Cerebellar cortex (tissue), 1 donor: ENCODE measurements around the gene DYNC1I1.

ENCODE experiments used
- DNase-seq: peaks from one replicate; pipeline ENCODE4 v3.0.0-alpha.2; 2015; ENCODE audit warnings: low spot score

DYNC1I1 gene

DNA sequence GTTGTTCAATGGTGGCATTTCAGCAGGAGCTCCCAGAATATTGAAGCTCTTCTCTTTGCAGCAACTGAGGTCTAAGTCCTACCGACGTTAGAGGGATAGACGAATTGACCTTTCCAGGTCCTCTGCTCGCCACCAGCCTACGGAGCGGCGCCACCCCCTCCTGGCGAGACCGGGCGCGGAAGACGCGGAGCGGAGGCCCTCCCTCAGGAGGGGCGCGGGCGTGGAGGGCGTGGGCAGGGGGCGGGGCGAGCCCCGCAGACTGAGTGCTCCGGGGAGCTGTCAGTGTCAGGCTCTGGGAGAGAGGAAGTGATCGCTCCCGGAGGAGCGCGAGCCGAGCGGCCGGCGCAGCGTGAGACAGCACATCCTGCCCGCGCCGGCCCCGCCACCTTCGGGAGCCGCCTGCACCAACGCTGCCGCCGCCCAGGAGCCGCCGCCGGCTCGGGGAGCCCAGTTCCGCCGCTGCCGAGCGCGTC, at the start of gene DYNC1I1:
TSS of gene DYNC1I1 (plus strand) at position 257 of the 473 bp plus-strand sequence. CDS start 32,176 bp downstream, outside the sequence.
- DNase-seq, result peak; percentile 65

DNA sequence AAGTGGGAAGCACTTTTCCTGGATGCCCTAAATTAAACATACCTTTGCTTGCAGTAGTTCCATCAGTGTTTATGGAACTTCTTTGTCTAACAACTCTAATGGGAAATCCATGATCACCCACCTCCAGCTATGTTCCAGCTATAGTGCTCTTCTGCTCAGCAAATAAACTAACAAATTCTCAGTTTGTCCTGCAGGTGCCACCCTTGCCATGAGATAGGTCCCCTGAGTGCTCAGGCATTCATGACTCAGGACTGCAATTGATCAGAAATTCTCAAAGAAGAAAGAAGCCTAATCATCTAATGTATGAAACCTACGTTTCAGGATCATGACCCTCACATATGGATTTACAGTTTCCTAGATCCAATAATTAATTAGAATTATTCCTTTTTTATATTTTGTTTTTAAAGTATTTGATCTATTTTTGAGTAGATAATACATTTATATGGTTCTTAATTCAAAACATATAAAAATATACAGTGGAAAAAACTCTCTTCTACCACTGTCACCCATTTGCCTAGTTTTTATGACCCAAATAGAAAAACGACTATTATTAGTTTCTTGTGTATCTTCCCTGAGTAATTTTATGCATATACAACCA, 48.7 kb upstream of the DYNC1I1 start:
- DNase-seq, result peak; percentile 71

DNA sequence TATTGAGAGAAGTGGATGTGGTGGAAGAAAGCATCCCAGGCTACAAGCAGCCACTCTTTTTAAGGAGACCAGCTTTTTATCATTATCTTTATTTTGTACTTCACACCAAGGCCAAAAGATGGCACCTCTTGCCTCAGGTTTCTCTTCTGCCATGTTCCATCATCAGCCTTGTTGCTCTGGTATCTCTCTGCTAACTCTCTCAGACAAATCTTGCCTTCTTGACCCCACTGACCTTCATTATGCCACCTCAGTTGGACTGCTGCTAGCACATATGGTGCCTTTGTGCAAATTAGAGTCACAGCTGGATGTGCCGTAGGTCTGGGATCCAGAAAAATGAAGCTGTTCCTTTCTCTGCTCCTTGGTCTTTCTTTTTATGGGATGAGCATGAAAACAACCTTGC, 47.1 kb upstream of the DYNC1I1 start:
- peak; percentile 54 for DNase-seq

DNA sequence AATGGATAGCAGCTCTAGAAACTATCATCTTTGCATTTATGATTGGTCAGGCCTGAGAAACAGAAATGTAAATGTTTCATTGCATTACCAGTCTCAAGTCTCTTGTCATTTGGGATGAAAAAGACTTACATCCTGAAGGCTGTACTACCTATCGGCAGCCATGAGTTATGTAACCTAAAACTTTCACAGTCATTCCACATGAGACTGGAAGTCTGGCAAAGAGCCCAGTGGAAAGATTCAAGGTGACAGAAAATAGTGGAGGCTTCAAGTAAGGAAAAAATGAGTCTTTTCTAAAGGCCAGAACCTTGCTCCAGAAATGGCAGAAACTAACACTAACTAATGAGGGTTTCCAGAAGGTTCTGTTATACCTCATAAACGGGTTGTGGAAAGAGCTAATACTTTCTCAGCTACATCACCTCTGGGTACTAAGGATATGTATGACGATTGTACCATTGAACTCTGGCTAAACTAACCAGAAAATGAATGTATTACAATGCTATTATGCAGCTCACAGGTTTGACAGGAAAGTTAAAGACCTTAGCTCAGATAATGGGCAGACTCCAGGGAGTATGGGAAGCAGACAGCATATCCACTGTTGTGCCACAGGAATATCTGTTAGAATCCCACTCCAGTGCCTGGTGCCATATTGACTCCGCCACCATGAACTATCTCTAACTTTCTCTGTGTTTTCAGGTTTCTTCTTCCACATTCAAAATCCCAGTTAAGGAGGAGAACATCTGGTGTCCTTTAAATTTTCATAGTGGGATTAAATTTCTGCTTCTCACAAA, 41.7 kb upstream of the DYNC1I1 start:
- DNase-seq, result peak; percentile 8

DNA sequence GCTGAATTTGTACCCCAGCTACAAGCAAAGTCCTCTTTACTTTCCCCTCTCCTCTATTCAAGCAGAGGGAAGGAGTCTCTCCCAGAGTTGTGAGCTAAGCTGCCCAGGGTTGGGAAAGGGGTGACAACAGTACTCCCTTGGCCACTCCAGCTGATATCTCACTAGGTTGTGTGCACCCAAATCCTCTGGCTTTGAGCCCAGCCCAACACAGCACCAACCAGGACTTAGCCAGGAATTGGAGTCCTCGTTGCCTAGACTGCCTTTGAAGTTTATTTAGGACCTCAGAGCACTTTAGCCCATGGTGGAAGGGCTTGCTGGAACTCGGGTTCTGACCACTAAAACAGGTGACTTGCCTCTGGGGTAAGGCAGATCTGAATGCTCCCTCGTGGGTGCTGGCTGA, 35.7 kb upstream of the DYNC1I1 start:
- no peak for DNase-seq

DNA sequence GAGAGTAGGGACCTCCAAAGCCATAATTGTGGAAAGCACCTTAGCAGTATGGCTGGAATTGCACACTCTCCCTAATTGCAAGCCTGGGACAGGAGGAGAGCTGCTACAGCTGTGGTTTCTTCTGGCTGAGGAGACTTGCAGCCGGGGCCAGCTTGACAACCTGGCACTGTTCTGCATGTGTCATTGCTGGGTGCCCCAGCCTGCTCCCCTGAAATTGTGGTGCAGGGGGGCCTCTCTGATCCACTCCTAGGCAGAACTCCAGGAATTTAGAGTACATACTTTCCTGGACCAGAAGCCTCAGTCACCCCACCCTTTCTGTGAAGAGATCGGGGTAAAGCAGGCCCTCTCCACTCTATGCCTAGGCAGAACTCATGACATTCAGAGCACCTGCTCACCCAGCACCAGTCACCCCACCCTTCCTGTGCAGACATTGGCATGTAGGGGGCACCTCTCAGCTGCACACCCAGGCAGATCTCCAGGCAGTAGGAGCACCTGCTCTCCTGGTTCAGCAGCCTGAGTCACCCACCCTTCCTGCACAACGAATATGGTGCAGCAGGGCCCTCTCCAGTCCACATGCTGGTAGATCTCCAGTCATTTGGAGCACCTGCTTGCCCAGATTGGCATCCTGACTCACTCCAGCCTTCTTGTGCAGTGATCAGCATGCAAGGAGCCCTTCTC, 34.4 kb upstream of the DYNC1I1 start:
- DNase-seq, result no peak

DNA sequence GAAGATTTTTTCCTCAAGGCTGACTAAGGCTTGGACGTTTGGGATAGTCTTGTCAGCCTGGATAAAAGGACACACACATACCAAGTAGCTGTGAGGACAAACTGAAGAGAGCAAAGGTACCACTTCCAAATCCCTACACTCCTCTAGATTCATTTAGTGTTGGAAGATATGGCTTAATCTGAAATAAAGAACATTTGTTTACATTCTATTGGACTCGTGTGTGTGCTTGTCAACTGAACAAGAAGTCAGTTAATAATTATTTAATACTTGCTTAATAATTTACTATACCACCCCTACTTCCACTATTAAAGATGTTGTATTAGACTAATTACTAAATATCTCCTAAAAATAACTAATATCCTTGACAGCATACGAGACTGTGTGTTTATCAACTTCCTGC, 23.3 kb upstream of the DYNC1I1 start:
- no peak for DNase-seq

DNA sequence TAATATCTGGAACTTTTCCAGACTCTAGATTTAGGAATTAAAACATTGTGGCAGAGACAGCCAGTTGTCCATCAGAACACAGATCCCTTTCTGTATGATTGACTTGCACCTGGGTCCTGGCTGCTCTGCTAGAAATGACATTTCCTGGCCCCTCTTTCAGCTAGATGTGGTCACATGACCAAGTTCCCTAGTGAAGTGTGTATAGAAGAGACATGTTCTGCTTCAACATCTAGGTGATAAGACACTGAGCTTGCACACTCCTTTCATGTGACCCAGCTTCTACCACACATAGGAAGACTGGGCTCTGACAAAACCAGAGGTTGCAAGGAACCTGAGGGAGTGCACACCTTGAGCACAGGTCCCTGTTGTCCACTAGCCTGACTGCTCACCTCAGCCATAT, 22.8 kb upstream of the DYNC1I1 start:
- DNase-seq, result no peak

DNA sequence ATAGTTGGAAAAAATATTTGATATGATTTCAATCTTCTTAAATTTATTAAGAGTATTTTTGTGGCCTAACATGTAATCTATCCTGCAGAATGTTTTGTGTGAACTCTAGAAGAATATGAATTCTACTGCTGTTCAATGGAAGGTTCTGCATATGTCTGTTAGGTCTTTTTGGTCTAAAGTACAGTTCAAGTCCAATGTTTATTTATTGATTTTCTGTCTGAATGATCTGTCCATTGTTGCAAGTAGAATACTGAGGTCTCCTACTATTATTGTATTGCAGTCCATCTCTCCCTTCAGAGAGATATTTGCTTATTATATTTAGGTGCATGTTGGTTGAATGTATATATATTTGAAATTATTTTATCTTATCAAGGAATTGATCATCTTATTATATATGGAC, 18.9 kb upstream of the DYNC1I1 start:
- DNase-seq, result no peak

DNA sequence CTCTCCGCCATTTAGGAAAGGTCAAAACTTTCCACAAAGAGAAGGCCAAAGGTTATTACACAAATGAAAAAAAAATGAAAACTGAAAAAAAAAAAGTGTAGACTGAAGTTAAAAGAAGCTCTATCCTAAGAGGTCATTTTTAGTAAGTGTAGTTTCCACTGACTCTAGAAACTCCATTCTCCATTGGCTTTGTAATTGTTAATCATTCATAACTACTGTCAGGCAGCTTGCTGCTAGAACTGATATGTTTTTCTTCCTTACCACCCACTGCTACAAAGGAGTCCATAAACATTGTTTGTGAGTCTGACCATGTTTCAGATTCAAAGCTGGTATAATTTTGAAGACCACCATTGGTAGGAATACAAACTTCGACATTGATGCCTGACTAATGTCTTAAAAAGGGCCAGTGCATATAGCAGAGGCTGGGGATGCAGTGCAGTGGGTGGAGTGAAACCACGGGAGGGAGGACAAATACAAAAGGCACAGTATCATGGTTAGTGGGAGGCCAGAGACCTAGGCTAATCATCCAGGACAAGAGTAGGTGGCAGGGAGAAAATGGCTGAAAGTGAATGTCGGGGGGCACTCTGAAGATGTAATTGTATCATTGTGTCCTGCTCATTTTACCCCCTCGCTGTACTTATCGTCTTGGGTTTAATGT, 16.9 kb upstream of the DYNC1I1 start:
- no peak for DNase-seq

DNA sequence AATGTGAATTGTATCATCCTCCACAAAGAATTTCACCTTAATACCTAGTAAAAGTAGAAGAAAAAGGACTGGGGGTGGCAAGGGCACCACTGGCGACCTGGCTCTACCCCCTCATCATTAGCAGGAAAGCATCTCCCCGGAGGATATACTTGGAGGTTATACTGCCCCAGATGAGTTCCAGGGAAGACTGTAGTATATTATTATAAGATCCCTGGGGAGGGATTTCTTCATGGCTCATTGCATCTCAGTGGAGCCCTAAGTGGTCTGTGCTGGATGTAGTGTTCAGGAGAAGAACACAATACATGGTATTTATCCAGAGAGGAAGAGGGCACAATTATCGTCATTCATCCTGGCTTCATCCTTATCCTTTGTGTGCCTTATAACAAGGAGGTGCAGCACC, 14.2 kb upstream of the DYNC1I1 start:
- DNase-seq, result no peak

DNA sequence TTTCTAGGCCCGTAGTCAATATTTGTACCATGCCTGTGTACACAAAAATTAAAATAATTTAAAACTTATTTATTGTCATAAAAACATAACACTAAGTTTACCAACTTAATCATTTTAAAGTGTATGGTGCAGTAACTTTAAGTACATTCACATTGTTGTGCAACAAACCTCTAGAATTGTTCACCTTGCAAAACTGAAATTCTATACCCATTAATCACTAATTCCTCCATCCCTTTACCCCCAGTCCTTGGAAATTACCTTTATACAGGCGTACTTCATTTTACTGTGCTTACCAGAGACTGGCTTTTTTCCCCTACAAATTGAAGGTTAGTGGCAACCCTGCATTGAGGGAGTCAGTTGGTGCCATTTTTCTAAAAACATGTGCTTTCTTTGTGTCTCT, 6.3 kb upstream of the DYNC1I1 start:
- no peak for DNase-seq

DNA sequence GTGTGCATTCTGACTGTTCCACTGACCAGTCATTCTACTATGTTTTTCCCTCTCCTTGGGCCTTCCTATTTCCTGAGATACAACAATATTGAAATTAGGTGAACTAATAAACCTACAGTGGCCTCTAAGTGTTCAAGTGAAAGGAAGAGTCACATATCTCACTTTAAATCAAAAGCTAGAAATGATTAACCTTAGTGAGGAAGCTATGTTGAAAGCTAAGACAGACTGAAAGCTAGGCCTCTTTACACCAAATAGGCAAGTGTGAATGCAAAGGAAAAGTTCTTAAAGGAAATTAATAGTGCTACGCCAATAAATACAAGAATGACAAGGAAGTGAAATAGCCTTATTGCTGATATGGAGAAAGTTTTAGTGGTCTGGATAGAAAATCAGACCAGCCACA, 5.7 kb upstream of the DYNC1I1 start:
- no peak for DNase-seq

DNA sequence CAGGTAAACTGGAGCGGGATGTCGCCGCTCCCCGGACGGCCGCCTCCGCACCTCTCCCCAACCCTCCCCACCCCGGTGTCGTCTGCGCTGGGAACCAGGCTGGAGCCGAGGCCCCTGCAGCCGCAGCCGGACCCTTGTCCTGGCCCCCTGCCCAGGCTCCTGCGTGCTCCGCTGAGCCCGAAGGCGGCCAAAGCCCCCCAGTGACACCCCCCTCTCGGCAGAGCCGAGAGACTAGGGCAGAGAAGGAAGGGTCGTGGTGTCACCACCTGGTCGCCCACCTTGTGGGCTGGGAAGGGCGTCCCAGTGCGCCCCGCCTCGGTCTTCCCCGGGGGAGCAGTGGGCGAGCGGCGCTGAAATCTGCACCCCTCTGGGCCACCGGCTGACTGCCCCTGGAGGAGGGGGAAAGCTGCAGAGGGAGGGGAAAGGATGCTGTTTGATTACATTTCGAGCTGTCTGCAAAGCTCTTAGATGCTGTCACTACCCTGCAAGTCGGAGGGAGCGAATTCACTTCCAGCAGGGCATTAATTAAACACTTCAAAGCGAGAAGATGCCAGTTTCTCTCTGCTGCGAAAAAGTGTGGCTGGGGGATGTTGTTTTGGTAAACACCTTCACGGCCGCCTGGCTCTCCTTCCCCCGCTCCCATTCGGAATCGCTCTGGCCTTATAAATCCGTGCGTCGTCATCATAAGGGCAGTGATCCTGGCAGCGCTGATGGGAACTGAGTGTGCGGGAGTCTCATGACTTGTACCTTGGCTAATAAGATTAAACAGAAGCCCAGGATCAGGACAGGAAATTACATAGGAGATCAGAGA, 622 bp downstream of the DYNC1I1 start:
- DNase-seq, result peak; percentile 95

DNA sequence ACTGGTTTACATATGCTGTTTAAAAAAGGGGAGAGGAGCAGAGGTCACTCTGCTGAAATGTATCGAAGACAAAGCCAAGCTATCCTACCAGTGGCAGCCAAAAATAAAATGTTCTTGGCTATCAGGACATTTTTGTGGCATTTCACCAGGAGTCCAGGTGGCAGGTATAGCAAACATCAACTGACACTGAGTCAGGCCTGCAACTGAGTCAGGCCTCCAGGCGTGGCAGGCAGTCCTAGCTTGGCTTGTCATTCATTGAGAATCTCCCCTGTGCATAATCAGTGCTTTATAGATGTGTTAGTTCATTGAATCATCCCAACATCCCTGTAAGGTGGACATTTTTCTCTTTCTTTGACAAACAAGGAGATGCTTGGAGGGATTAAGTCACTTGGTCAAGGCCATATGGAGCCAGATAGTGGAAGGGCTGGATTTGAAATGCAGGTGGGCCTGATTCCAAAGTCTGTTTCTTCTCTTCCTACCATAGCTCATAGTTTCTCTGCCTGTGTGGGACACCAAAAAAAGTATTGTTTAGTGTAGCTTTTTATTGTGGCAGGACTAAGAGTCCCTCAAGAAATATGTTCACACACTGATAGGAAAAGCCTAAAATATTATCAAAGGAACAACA, 4.3 kb downstream of the DYNC1I1 start:
- DNase-seq, result peak; percentile 92

DNA sequence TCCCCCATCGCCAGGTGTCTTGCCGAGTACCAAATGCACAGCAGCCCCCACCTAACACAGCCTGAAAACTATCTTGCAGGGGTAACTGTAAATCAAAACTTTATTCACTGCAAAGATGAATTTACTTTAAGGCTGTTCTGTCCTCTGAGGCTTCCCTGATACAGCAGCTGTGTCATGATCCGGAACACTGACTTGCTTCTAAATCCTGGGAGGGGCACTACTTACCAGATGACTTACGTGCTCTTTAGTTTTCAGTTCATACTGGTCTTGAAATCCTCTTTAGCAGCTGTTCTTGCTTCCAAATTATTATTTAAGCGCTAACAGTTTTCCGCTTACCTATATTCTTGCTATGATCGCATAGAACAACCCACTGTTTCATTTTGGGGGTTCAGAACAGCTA, 4.9 kb downstream of the DYNC1I1 start:
- DNase-seq, result no peak

DNA sequence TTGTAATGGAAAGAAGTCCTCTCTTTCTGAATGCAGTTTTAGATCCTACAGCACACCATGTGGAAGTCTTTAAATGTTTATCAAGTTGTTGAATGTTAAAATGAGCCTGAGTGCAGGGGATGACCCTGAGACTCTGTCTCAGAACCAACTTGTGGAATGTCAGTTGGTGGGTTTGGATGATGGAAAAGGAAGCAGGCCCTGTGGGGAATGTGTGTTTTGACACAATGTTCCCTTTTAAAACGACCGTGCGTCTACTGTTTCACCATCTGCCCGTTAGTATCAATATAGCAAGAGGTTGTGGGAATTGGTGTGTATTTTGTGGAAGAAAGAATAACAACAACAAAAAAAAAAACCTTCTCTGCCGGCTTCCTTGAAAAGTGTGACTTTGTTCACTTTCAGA, 8.3 kb downstream of the DYNC1I1 start:
- DNase-seq, result no peak

DNA sequence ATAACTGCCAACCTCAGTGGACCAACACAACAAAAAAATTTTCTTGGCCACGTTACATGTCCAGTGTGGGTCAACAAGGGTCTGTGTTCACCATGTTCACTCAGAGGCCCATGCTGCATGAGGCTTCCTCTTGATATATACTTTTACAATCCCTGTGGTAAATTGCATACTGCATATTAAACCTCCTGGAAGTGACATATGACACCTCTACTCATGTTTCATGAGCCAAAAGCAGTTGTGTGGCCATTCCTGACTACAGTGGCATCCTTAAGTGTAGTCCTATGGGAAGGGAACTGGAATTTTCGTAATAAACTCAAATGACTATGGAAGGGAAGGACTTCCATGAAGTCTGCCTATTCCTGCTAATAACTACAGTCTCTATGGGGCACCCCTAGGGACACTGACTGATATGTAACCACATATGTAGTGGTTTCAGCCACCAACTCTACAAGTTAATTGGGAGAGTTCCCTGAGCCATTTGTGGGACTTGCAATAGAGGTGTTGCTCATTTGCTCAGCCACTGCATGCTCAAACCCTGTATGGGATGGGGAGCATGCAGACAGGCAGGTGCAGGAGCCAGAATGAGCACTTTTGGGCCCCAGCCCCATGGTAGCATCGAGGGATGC, 9.7 kb downstream of the DYNC1I1 start:
- no peak for DNase-seq

DNA sequence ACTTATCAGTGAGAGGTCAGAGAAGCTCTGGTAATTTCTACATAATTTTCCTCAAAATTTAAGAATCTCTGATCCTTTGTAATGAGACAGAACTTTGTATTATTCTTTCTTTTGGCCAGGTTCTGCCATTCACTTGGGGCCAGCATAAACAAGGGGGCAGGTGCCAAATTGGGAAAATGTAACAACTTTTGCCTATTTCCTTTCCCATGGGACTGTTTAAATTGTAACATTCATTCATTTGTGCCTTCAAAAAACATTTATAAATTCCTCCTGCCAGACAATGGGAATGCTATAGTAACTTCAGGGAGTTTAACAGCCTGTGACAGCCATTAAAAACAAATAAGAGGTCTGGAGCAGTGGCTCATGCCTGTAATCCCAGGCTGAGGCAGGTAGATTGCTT, 12.4 kb downstream of the DYNC1I1 start:
- DNase-seq, result no peak

DNA sequence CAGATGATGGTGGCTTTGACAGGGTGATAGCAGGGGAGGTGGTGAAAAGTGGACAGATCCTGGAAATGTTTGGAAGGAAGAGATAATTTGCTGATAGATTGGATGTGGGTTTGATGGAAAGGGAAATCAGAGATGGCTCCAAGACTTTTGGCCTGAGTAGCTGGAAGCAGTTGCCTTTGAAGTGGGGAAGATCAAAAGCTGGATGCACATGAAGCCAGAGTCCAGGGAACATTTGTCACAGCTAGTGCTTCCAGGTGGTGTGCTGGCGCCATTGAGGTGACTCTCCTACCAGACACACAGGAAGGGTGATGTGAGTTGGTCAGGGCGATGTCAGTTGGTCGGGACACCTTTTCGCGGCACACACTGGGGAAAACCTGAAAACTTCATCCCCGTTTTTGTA, 15.9 kb downstream of the DYNC1I1 start:
- DNase-seq, result no peak

DNA sequence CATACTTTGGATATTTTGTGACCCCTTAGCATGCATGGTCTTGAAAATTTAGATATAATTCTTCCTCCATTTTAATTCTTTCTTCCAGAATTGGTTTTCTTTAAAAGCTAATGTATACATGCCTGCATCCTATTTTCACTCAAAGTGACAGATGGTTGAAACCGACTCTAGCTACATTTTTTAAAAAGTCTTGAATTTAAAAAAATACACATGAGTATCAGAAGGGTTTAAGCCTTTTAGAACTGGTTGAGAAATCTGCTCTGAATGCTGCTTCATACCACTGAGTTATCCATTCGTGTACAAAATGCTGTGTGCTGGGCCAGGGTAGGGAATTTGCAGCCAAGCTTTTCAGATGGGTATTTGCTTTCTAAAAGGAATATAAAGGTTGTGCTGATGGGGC, 16.5 kb downstream of the DYNC1I1 start:
- no peak for DNase-seq
